ENCODE data around the gene FOXA1.
A peak's percentile ranks its signal among the peaks of the same experiment; 100 is the strongest.

Gene FOXA1

DNA sequence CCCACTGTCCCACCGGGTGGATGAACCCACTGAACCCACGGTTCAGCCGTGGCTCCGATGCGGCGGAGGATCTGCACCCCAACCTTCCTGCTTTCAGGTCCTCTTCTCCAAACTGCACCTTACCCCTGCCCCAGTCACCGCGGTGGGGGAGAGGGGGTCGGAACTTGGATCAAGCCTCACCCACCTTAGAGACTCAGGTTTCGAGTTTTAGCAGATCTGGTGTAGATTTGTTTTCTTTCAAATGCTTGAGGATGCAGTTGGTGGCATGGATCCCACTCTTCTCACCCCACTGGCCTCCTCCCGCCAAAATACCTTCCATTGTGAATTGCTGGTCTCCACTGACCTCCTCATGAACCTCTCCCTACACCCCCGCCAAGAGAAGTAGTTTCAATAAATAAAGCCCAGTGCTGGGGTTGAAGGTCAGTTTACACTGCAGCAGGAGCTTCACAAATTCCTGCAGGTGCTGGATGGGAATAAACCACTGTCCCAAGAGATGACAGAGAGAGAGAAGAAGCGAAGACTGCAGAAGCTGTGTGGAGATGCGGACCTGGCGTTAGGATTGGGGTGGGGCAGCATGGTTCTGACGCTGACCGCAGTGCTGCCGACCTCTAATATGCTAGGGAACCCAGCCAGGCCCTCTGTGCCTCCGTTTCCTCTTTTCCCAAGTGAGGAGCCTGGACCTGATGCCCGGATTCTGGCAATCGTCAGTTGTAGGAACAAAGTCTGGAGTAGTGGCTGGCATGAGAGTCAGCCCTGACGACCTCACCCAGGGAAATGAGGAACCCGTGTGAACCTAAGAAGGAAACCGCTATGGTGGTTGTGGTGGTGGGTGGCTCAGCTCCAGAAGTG is 7.8 kb upstream of the FOXA1 start:
- no peak overlapping the region for H3K4me3 ChIP-seq (ENCODE audit: low read depth, low read length)

- H3K4me3 ChIP-seq (ENCODE audit: low read depth, low read length) = no peak overlapping the region
Observed at GRCh38 chr14:37601865-37602264, 6.8 kb upstream of the FOXA1 start.

DNA sequence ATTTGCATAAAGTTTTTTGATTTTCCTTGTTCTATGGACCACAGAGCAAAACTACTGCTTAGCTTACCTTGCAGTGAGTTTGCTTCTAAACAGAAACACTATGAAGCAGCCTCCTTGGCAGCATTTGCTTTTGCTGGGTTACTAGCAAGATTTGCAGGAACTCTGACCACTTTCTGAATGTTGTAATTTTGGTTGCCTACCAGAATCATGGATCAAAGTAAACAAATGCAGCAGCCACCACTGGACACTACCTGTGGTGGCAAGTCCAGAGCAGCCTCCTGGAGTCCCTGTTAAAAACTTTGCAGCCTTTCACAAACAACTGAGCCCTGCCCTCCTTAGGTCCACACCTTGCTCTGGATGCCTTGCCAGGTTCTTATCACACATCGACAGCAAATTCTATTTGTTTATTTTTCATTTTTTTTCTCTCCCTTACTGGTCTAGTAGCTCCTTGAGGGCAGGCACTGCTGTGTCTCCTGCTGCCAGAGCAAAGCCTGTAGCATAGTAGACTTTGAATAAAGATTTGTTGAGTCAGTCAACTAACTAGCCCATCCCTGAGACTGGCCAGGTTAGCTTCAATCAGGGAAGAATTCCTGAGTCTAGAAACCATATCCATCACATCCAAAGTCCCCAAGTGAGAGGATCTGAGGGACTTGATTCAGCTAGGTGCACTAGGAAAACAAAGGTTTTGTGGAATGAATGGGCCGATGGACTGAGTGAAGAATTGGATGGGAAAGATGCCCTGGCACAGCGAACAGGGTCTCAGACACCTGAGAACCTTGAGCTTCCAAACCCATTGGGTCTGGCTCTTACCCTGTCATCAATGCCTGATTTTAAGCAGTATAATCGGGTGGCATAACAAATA is 6.1 kb upstream of the FOXA1 start:
- H3K4me3 ChIP-seq (ENCODE audit: low read depth, low read length) = no peak overlapping the region

GRCh38 chr14:37599507-37600368 is 4.7 kb upstream of the FOXA1 start:
- H3K4me3 ChIP-seq (ENCODE audit: low read depth, low read length) = peak overlapping the region; percentile 17

DNA sequence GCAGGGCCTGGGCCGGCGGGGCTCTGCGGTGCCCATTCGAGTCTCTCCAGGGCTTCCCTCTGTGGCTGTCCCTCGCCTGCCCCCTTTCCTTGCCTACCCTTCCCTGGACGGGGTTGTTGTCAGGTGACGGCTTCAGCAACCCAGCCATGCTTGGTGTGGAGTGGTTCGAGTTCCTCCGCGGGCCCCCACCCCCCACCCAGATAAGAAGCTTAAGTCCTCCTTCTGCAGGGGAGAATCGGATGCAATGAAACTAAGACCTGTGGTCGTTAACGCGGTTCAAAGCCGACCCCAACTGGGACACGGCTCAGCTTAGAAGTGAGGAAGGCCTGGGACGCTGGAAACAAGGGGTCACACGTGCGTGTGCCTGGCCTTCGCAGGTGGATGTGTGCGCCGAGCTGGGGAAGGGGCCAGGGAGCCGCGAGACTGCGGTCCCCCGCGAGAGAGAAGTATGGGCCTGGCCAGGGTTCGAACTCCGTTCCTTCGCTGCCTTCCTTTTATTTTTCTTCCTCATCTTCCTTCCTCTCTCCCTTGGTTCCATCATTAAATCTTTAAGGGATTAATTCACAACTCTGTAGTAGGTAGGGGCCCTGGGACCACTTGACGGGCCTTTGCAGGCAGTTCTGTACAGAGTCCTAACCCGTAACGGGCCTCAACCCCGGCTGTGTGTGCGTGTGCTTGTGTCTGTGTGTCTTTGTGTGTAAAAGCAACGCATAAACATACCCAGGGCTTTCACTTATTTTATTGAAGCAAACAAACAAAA is 3.9 kb upstream of the FOXA1 start:
- no peak overlapping the region for H3K4me3 ChIP-seq (ENCODE audit: low read depth, low read length)

- H3K4me3 ChIP-seq (ENCODE audit: low read depth, low read length) = peak overlapping the region; percentile 24
Observed at GRCh38 chr14:37597914-37598746, 3.1 kb upstream of the FOXA1 start.

DNA sequence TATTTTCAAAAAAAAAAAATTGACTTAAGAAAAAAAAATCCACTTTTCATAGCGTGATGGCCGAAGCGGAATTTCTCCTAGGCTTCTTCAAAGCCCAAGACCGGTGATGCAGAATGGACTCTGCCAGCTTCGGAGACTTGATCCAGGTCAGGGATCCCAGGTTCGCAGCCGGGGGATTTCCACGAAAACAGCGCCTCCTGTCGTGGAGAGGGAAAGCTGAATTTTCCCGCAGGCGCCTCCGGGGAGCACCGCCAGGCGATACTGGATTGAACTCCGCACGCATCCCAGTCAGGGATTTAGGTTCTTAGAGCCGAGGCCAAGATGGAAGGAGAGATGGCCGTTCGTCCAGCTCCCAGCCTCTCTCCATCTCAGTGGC is 2.5 kb upstream of the FOXA1 start:
- H3K4me3 ChIP-seq (ENCODE audit: low read depth, low read length) = no peak overlapping the region

DNA sequence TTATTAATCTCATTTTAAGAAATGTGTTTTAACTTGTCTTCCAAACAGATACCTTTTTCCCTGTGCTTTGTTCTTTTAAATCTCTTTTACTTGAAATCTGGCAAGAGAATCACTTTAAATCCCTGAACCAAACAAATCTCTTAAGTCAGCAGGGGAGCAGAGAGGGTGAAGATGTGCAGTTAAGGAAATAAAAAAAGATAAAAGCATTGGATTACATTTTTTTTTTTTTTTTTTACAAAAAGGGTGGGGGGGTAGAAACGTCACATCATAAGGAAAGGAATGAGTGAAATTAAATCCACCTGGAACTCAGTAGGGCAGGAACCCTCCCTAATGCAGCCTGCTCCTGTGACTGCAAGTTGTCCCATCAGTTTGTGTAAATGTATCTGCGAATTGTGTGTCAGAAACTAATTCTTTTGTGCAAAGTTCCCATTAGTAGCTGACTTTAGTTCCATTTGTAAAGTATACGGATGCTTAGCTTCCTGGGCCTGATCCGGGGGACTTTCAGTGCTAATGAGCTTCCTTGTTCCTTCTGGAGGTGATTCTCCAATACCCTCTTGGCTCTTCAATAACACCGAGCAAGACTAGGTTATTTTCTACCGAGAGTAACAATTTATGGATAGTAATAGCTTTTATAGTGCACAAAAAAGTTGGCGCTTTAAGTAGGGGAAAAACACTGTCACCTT is 1.9 kb upstream of the FOXA1 start:
- no peak overlapping the region for H3K4me3 ChIP-seq (ENCODE audit: low read depth, low read length)

- H3K4me3 ChIP-seq (ENCODE audit: low read depth, low read length) = peak overlapping the region; percentile 27
Observed at GRCh38 chr14:37595809-37596621, 966 bp upstream of the FOXA1 start.

- peak overlapping the region; percentile 8 for H3K4me3 ChIP-seq (ENCODE audit: low read depth, low read length)
Observed at GRCh38 chr14:37594238-37594970, 645 bp downstream of the FOXA1 start.

- H3K4me3 ChIP-seq (ENCODE audit: low read depth, low read length) = no peak overlapping the region
Observed at GRCh38 chr14:37593511-37594237, 1.4 kb downstream of the FOXA1 start.

GRCh38 chr14:37592482-37593408 is 2.3 kb downstream of the FOXA1 start:
- no peak overlapping the region for H3K4me3 ChIP-seq (ENCODE audit: low read depth, low read length)

DNA sequence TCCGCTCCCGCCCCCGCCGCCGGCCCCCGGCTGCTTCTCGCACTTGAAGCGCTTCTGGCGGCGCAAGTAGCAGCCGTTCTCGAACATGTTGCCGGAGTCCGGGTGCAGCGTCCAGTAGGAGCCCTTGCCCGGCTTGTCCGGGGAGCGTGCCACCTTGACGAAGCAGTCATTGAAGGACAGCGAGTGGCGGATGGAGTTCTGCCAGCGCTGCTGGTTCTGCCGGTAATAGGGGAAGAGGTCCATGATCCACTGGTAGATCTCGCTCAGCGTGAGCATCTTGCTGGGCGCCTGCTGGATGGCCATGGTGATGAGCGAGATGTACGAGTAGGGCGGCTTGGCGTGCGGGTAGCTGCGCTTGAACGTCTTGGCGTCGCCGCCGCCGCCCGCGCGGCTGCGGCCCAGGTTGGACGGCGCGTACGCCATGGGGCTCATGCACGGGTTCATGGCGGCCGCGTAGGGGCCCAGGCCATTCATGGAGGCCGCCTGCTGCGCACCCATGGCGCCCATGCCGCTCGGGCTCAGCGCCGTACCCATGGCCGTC is 3.0 kb downstream of the FOXA1 start:
- H3K4me3 ChIP-seq (ENCODE audit: low read depth, low read length) = no peak overlapping the region

- H3K4me3 ChIP-seq (ENCODE audit: low read depth, low read length) = no peak overlapping the region
Observed at GRCh38 chr14:37591311-37591940, 3.6 kb downstream of the FOXA1 start.

Measured in iPS-11a (cell line).